HG03565 (cell line): Measurements from ENCODE around the gene ATP2B3.

Experiments used
- ATAC-seq: cut with Tn5 transposase; IDR thresholded peaks from one replicate; pipeline ENCODE4 v1.9.1; 2021; ENCODE audit warnings: mild to moderate bottlenecking, moderate library complexity; ENCODE audit not compliant: unreplicated experiment

The ATP2B3 gene

DNA sequence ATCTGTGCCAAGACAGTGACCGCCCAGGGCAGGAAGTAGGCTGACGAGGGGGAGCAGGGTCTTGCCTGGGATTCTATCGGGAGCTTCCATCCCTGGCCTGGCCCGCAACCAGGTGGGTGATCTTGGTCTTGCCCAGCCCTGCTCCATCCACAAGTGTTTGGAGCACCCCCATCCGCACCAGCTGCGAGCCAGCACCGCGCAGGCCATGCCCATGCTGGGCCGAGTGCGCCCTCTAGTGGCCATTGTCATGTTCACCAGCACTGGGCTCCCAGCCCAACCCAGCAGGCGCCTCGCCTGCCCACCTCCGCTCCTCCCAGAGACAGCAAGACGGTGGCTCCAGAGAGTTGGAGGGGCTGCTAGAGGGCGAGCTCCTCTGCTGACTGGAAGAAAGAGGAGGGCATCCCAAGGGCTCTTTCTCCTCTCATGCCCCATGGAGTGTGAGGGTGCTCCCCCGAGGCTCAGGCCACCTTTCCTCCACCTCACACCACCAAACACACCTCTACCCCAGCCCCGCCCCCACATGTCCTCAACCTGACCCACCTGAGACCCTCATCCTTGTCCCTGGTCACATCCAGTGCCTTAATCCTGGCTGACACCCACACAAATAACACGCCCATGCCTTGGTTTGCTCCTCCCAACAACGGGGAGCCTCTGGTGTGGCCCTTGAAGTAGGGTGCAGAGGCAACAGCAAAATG is 9.8 kb upstream of the ATP2B3 start:
- no peak for ATAC-seq

DNA sequence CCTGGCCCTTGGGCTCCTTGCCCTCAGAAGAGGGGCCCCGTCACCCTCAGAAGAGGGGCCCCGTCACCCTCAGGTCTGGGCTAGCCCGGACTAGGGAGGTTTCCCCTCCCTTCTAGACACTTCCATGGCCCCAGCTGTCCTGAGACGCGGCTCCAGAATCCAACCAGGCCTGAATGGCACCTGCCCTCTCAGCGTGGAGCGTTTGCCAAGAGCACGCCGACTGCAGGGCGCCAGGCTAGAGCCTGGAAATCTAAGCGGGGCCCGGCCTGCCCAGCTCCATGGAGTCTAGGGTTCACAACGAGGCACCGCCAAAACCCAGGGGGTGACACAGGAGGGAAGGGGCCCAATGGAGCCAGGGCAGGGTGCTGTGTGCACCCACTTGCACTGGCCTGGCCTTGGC is 7.8 kb upstream of the ATP2B3 start:
- ATAC-seq: no peak

DNA sequence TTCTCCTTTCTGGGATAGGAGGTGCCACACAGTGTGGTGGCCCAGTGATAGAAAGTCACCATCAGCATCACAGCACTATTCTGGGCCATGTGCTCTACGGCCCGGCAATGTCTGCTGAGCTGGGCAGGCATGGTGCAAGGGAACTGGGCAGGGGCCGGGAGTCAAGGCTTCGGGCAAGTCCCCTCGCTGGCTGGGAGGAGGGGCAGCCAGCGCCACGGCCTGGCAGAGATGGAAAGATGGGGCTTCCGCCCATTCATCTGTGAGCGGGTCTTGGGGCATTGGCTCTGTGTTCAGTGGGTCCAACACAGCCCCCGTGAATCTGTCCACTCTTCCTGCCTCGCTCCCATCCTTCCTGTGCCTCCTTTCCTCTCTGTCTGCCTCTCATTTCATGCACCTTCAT is 7.1 kb upstream of the ATP2B3 start:
- no peak for ATAC-seq

DNA sequence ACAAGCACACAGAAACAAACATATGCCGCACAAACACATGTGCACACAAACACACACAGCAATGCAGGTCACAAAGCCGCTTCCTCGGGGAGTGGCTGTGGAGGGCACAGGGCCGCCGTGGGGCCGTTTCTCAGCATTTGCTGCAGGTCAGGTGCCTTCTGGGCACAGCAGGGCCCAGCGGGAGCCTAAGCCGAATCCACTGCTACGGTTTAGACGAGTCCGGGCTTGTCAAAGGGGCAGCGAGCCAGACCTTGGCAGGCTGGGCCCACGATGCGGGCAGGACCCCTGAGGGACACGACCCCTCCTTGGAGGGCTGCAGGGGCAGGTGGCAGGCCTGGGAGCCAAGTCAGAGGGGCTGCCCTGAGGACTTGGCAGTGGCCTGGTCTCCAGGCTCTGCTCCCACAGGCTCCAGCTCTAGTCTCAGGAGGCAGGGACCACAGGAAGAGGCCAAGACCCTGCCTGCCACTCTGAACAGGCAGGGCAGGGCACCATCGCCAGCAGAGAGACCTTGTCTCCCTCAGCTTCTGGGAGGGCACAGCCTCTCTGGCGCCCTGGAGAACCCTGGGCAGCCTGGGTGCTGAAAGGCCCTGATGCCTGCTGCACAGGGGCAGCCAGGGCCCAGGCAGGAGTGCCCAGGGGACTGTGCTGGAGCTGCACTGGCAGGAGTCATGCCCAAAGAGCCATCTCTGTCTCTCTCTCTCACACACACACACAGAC is 5.5 kb upstream of the ATP2B3 start:
- no peak for ATAC-seq

DNA sequence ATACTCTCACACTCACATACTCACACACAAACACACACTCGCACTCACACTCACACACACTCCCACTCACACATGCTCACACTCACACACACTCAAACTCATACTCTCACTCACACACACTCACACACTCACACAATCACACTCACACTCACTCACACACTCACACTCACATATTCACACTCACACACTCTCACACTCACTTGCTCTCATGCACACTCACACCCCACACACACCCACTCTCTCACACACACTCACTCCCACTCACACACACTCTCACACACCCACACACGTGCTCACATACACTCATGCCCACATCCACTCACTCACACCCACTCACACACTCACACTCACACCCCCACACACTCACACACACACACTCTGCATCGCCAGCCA is 4.9 kb upstream of the ATP2B3 start:
- ATAC-seq: no peak

DNA sequence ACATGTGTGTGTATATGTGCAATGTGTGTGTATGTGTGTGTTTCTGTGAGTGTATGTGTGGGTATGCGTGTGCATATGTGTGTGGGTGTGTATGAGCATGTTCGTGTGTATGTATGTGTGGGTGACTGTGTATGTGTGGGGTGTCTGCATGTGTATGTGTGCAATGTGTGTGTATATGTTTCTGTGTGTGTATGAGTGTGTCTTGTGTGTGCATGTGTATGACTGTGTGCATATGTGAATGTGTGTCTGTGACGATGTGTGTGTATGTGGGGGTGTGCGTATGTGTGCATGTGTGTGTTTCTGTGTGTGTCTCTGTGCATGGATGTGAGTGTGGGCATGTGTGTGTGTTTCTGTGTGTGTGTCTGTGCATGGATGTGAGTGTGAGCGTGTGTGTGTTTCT is 4.2 kb upstream of the ATP2B3 start:
- no peak for ATAC-seq

DNA sequence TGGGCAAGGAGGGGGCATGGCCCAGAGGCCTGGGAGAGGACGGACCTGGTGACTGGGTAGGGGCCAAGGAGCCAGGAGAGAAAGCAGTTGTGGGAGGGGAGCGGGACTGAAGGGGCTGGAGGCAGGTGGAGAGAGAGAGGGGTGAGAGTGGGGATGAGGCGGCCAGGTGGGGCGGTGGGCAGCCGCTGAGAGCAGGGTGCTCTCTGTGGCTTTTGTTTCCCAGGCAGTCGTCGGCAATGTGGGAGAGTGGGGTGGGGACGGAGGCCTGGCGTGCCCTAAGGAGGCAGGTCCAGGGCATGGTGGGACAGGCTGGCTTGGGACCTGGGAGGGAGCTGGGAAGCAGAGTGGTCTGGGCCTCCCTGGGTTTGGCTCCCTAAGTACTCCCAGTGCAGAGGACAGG is 3.2 kb upstream of the ATP2B3 start:
- no peak for ATAC-seq

DNA sequence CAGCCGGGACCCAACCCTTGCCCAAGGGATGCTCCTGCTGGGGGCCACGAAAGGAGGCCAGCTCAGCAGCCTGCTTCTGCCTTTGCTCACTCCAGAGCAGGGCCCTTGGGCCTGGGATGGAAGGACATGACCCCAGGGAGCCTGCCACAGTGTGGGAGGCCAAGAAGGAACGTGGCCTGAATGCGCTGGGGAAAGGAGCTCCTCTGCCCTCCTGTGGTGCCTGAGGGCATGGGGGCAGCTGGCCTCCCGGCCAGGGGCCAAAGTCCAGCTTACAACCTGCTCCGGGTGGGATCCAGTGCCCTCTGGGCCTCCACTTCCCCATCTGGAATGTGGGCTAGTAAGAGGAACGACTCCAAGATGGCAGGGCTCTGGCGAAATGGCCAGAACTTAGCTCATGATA is 2.0 kb upstream of the ATP2B3 start:
- no peak for ATAC-seq

DNA sequence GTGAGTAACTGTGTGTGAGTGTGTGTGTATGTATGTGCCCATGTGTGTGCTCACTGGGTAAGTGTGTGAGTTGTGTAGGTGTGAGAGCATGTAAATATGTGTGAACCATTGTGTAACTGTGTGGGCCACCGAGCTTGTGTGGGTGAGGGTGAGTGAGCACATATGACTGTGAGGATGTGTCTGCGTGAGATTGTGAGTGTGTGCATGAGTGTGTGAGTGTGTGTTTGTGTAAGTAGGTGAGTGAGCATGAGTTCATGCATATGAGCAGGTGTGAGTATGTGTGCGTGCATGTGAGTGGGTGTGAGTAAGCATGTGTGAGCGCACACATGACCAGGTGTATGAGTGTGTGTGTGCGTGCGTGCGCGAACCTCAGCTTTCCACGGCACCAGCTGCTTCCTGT is 1.4 kb upstream of the ATP2B3 start:
- ATAC-seq: no peak

DNA sequence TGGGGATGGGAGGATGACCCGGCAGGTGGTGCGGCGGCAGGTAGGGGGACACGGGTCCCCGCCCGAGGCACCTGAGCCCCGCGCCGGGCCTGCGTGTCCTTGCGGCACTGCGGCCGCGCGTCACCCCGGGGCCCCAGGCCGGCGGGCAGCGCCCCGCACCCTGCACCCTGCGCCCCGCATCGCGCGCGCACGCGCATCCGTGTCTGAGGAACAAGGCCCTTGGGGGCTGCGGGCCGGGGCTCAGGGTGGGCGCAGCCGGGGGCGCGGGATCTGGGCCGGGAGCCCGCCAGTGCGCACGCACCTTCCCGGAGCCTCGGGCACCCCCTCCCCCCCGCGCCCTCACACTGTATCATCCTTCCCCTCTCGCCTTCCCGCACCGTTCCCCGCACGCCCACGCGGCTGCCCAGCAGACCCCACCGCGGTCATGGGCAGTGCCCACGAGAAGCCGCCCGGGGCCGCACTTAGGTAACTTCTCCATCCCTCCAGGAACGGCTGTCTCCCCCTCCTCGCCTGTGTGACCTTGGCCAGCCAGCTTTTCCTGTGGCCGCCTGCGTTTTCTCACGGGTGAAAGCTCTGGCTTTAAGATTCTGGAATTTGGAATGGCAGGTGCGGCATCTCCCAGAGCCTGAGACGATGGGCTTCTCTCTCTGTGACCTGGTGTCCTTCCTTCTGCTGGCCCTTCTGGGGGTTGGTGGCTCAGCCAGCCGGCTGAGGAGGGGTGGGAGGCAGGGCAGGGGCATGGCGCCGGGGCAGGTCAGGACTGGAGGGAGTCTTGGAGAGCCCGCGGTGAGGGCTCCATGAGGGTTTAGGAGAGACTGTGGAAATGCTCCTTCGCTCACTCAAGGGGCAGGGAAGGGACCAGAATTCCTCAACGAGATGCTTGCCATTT is 748 bp downstream of the ATP2B3 start:
- no peak for ATAC-seq

DNA sequence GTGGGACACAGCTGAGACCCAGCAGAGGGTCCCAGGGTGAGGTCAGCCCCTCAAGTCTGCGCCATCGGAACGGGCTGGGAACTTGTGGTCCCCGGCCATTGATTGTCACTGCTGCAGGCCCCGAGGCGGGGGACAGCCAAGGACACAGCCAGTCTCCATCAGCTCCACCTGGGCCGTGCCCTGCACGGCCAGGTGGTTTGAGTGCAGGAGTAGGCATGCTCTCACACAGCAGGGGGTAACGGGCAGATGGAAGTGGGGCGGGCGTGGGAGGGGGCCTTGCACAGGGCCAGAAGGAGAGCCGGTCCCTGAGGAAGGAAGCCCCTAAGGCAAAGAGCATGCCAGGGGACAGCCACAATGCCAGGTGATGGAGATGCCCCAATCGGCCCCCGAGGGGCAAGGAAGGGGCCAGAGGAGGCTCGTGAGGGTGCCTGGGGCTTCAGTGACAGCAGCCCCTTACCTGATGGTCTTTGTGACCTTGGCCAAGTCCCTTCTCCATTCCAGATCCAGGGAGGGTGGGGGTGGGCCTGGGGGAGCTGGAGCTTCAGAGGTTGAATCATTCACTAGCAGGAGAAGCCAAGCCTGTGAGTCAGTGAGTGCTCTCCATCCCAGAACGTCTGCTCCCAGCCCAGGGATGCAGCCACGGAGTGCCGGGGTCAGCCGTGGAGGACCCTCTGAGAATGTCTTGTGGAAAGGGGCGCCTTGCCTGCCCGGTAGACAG is 2.3 kb downstream of the ATP2B3 start:
- ATAC-seq: no peak

DNA sequence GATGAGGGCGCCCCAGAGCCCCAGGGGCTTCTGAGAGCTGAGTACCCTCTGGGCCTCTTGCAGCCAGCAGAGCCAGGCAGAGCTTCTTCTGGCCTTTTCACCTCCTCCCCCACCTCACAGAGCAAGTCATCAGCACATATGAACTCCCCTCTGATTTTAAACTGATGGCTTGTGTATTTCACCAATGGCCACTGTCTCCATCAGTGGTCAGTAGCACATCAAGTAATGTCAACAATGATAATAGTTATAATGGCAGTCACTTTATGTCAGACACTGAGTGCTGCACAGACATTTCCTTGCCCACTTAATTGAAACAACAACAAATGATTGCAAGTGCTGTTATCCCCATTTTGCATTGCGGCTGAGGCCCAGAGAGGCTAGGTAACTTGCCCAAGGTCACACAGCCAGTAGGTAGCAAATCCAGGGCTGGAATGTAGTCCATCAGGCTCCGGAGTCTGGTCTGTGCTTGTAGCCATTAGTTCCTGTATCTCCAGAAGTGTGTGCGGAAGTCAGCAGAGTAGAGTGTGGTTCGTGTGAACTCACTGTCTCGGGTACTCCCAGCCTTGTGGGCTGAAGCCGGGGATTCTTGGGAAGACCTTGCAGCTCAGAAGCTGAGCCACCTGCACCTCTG is 3.0 kb downstream of the ATP2B3 start:
- no peak for ATAC-seq

DNA sequence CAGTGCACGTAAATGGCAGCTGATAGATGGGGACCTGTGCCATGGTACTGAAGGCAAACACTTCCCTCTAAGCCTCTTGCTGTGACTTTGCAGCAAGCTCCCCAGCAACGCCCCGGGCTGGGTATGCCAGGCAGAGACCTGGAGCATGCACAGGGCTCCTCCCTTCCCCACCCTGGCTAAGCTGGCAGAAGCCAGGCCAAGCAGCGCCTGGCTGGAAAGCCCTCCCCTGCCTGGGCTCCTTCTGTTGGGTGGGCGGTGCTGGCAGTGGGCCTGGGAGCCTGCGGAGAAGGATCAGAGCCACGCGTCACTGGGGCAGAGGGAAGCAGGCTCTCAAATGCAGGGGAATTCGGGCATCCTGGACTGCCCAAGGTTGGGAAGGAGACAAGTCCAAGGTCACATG is 3.6 kb downstream of the ATP2B3 start:
- ATAC-seq: no peak

DNA sequence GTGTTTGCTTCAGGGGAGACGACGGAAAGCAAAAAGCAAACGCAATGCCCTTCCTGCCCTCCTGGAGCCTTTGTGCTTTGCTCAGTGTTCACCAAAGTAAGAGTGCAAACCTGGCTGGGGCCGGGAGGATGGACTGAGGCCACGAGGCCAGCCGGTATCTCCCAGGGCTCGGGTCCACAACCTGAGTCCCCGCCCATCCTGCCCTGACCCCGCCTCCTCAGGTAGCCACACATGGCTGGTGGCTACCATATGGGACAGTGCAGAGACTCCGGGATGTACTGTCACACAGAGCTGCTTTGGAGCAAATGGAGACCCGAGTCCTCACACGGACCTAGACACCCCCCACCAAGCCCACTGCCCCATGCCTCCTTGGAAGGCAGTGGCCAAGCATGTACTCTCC is 4.8 kb downstream of the ATP2B3 start:
- ATAC-seq: no peak

DNA sequence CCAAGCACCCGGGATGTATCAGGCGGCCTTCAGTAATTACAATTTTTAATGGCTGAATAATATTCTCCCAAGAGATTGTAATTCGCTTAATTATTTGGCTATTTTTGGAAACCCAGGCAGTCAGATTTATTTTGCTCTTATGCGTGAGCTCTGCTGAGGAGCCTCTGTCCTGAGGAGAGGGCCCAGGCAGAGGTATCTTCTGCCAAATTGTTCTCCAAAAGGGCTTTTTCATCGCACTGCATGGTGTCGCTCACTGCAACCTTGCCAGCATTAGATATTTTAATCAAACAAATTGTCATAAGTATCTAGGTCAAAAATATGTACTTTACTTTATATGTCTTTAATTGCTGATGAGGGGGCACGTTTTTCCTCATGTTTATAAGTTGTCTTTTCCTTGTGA is 5.8 kb downstream of the ATP2B3 start:
- no peak for ATAC-seq

DNA sequence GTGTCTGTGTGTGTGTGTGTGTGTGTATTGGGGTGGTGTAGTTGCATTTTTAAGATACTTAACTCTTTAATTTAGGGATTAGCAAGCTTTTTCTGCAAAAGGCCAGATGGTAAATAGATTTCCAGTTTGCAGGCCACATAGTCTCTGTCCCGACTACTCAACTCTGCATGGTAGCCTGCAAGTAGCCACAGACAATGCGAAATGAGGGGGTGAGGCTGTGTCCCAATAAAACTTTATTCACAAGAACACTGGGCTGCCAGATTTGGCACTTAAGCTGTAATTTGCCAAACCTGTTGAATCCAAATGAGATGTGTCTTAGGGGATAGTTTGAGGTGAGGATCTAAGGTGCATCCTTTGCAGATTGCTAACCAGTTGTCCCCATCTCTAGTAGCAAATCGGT is 6.8 kb downstream of the ATP2B3 start:
- ATAC-seq: no peak

DNA sequence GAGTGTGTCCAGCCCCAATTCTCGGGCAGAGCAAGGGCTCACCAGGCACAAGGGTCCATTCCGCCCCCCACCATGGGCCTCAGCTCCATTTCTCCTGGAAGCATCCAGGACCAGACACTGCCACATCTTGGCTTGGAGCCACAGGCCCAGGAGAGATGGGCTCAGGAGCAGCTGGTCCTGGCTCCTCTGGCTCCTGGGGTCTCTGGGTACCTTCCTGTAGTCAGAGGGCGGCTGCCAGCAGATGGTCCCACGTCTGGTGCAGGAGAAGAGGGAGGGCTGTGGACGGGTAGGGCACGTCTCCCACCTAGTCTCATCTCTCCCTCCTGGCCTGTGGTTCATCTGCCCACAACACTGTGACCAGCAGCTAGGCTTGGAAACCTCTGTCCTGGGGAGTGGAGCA is 8.0 kb downstream of the ATP2B3 start:
- ATAC-seq: no peak

DNA sequence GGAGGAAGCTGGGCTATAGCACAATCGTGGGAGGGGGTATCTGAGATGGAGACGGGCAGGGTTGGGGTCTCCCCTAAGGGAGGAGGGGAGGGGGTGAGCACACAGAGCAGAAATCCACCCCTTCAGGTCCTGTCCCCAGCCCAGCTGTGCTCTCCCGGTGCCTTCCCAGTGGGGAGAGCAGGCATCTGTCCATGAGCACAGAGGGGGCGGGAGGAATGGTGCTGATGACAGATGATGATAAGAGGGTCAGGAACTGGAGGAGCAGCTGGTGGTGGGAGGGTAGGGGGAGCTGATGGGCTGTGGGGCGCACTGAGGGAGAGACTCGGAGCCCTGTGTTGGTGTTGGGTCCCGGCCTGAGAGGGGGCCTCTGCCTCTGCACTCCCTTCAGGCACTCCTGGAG is 8.6 kb downstream of the ATP2B3 start:
- no peak for ATAC-seq

DNA sequence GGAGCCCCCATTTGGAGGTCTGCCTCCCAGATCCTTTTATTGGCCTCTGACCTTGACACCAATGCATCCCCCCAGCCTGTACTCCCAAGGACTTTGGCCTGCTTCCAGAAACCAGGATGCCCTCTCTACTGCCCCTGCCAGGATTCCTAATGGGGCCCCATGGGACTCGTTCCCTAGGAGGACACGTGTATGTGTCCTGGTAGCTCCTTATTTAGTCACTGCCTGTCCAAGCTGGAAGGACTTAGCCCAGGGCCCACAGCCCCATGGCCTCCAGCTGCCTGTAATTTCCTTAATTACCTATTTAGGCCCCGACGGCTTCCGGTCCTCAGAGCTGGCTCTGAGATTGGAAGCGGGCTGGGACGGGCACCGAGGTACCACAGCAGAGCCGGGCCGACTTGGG is 9.4 kb downstream of the ATP2B3 start:
- no peak for ATAC-seq

DNA sequence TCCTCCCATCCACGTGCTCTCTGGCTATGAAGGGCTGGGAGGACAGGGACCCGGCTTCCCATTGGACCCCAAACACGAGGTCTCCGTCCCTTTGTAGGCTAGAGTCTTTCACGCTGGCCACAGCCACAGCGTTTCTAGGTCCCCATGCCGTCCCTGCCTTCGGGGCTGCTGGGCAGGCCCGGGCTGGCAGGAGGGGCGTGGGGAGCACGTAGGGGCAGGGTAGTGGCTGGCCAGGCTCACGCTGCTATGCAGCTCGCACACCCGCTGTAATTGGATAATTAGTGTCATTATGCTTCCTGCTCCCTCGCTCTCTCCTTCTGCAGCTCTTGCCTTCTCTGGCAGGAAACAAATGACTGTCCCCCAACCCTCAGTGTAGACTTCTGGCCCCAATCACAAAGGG is 9.8 kb downstream of the ATP2B3 start:
- no peak for ATAC-seq
